IMR-90 (cell line): ENCODE measurements around the gene FHAD1. TPM values are rescaled to one million over a fixed set of nuclear protein-coding genes. Genes with fewer than 3 reads are reported as not detected.

Experiments used
- ATAC-seq: fragments of 200-7000 bp; cut with Tn5 transposase; 2 replicates; pipeline ENCODE4 v1.9.1; 2020; ENCODE audit warnings: low read depth, mild to moderate bottlenecking, moderate library complexity
- BruUV-seq: library from RNA; stranded (reverse); fragments of 400-500 nt; replicated peaks from 2 replicates; lab custom pipeline; 2021; lab: Mats Ljungman, UMichigan
- CTCF ChIA-PET: fragments of 300-600 bp; formaldehyde crosslinking; extraction: SDS; loops from one replicate; lab custom pipeline; 2021; ENCODE audit warnings: antibody characterized with exemption; lab: Yijun Ruan, JAX
- POLR2A ChIA-PET: fragments of 300-600 bp; sonication (Branson Sonifier 250); formaldehyde crosslinking; loops from one replicate; lab custom pipeline; 2022; ENCODE audit warnings: antibody characterized with exemption; ENCODE audit not compliant: unreplicated experiment; lab: Charles Lee
- DNase-seq: peaks from one replicate; pipeline ENCODE4 v3.0.0; 2013
- H2AFZ ChIP-seq: replicated peaks from 2 replicates; pipeline ENCODE3; 2013; ENCODE audit warnings: low read length, mild to moderate bottlenecking; ENCODE audit not compliant: poor library complexity
- H2AK5ac ChIP-seq: 2 replicates; pipeline ENCODE4 v1.6.1; 2013; ENCODE audit warnings: low read depth, low read length, inconsistent platforms
- H2AK9ac ChIP-seq: replicated peaks from 2 replicates; pipeline ENCODE3; 2013; ENCODE audit warnings: mild to moderate bottlenecking, low read depth, low read length, moderate library complexity; ENCODE audit not compliant: poor library complexity
- H2BK120ac ChIP-seq: 2 replicates; pipeline ENCODE4 v1.6.1; 2013; ENCODE audit warnings: low read depth, low read length, inconsistent platforms
- H2BK15ac ChIP-seq: 3 replicates; pipeline ENCODE4 v1.6.1; 2013; ENCODE audit warnings: low read depth, low read length, inconsistent platforms
- H2BK20ac ChIP-seq: 2 replicates; pipeline ENCODE4 v1.6.1; 2013; ENCODE audit warnings: low read depth, mild to moderate bottlenecking, inconsistent platforms, low read length, moderate library complexity
- H2BK5ac ChIP-seq: 2 replicates; pipeline ENCODE4 v1.6.1; 2013; ENCODE audit warnings: mild to moderate bottlenecking, low read depth, low read length, inconsistent platforms; ENCODE audit not compliant: poor library complexity, severe bottlenecking
- H3K14ac ChIP-seq: replicated peaks from 2 replicates; pipeline ENCODE4 v1.6.1; 2013; ENCODE audit warnings: low read depth, low read length, inconsistent platforms
- H3K18ac ChIP-seq: 2 replicates; pipeline ENCODE4 v1.6.1; 2013; ENCODE audit warnings: low read depth, low read length, control low read depth
- H3K23ac ChIP-seq: 2 replicates; pipeline ENCODE4 v1.6.1; 2013; ENCODE audit warnings: low read depth, low read length, inconsistent platforms
- H3K27ac ChIP-seq: 2 replicates; pipeline ENCODE4 v1.5.1; 2013; ENCODE audit warnings: mild to moderate bottlenecking, control low read depth, low read length; ENCODE audit not compliant: insufficient read depth
- H3K27me3 ChIP-seq: 2 replicates; pipeline ENCODE4 v1.6.1; 2013; ENCODE audit warnings: low read length; ENCODE audit not compliant: control insufficient read depth, insufficient read depth
- H3K36me3 ChIP-seq: 2 replicates; pipeline ENCODE4 v1.6.1; 2013; ENCODE audit warnings: low read length, mixed read lengths; ENCODE audit not compliant: control insufficient read depth, insufficient read depth
- H3K4ac ChIP-seq: 2 replicates; pipeline ENCODE4 v1.6.1; 2013; ENCODE audit warnings: low read depth, low read length, inconsistent platforms
- H3K4me1 ChIP-seq: 2 replicates; pipeline ENCODE4 v1.6.1; 2013; ENCODE audit warnings: low read length, mixed read lengths; ENCODE audit not compliant: control insufficient read depth, insufficient read depth
- H3K4me2 ChIP-seq: 2 replicates; pipeline ENCODE4 v1.6.1; 2013; ENCODE audit warnings: low read depth, mild to moderate bottlenecking, control low read depth, low read length, moderate library complexity
- H3K4me3 ChIP-seq: 2 replicates; pipeline ENCODE4 v1.5.1; 2013; ENCODE audit warnings: low read depth, mild to moderate bottlenecking, control low read depth, low read length, moderate library complexity; ENCODE audit not compliant: insufficient read depth
- H3K56ac ChIP-seq: 2 replicates; pipeline ENCODE4 v1.6.1; 2013; ENCODE audit warnings: low read length, inconsistent platforms; ENCODE audit not compliant: insufficient read depth; ENCODE audit errors: extremely low read depth
- H3K79me1 ChIP-seq, 2 experiments: 2 replicates each; pipeline ENCODE4 v1.6.1; 2013; ENCODE audit warnings: low read length in 2 of 2, inconsistent platforms in 1 of 2, low read depth in 1 of 2
- H3K9ac ChIP-seq: 2 replicates; pipeline ENCODE4 v1.6.1; 2013; ENCODE audit warnings: low read depth, low read length, control low read depth
- H3K9me1 ChIP-seq: 2 replicates; pipeline ENCODE4 v1.6.1; 2013; ENCODE audit warnings: low read length, inconsistent platforms; ENCODE audit not compliant: insufficient read depth
- H3K9me3 ChIP-seq: 2 replicates; pipeline ENCODE4 v1.6.1; 2013; ENCODE audit warnings: low read length; ENCODE audit not compliant: control insufficient read depth, insufficient read depth
- H4K20me1 ChIP-seq: 2 replicates; pipeline ENCODE4 v1.6.1; 2013; ENCODE audit warnings: low read length, inconsistent platforms; ENCODE audit not compliant: insufficient read depth
- H4K5ac ChIP-seq: 2 replicates; pipeline ENCODE4 v1.6.1; 2013; ENCODE audit warnings: mild to moderate bottlenecking, low read depth, low read length, control low read depth
- H4K8ac ChIP-seq, 2 experiments: 2 replicates each; pipeline ENCODE4 v1.6.1; 2013; ENCODE audit warnings: low read depth in 2 of 2, low read length in 2 of 2, control low read depth in 1 of 2, inconsistent platforms in 1 of 2
- H4K91ac ChIP-seq: 2 replicates; pipeline ENCODE4 v1.6.1; 2013; ENCODE audit warnings: low read depth, low read length, inconsistent platforms; ENCODE audit not compliant: insufficient read depth
- CEBPB ChIP-seq: IDR thresholded peaks from 2 replicates; pipeline ENCODE4 v1.6.1; 2012; ENCODE audit warnings: low read depth, low read length, improper control_type of control experiment
- ELK1 ChIP-seq: fragments of 150-350 bp; IDR thresholded peaks from 2 replicates; pipeline ENCODE4 v1.6.1; 2016; ENCODE audit warnings: low read depth, mild to moderate bottlenecking, low read length, moderate library complexity, borderline replicate concordance
- FOS ChIP-seq: fragments of 150-350 bp; IDR thresholded peaks from 2 replicates; pipeline ENCODE4 v1.6.1; 2016; ENCODE audit warnings: low read depth, low read length
- MAFK ChIP-seq: IDR thresholded peaks from 2 replicates; pipeline ENCODE4 v1.6.1; 2012; ENCODE audit warnings: low read depth, low read length, improper control_type of control experiment
- MAZ ChIP-seq: IDR thresholded peaks from 2 replicates; pipeline ENCODE4 v1.6.1; 2012; ENCODE audit warnings: low read depth, mild to moderate bottlenecking, low read length, improper control_type of control experiment, moderate library complexity, borderline replicate concordance
- NFE2L2 ChIP-seq: fragments of 150-350 bp; IDR thresholded peaks from 2 replicates; pipeline ENCODE4 v1.6.1; 2016; ENCODE audit warnings: low read depth, mild to moderate bottlenecking, low read length
- POLR2A ChIP-seq: IDR thresholded peaks from 2 replicates; pipeline ENCODE4 v1.6.1; 2012; ENCODE audit warnings: mild to moderate bottlenecking, low read depth, low read length
- RAD21 ChIP-seq: IDR thresholded peaks from 2 replicates; pipeline ENCODE4 v1.6.1; 2012; ENCODE audit warnings: low read length, improper control_type of control experiment
- RCOR1 ChIP-seq: IDR thresholded peaks from 2 replicates; pipeline ENCODE4 v1.6.1; 2012; ENCODE audit warnings: mild to moderate bottlenecking, low read length, improper control_type of control experiment; ENCODE audit not compliant: insufficient replicate concordance
- RFX5 ChIP-seq: IDR thresholded peaks from 2 replicates; pipeline ENCODE4 v1.8.0; 2012; ENCODE audit warnings: low read depth, mild to moderate bottlenecking, low read length, moderate library complexity
- SMC3 ChIP-seq: fragments of 150-350 bp; IDR thresholded peaks from 2 replicates; pipeline ENCODE4 v1.6.1; 2016; ENCODE audit warnings: low read depth, mild to moderate bottlenecking, antibody characterized with exemption, low read length, moderate library complexity
- WGBS, 2 experiments: methylation state at CpG; one replicate each; pipeline versions ENCODE4 v1.1.5 to v1.1.7; 2013; ENCODE audit warnings: missing lambda C conversion rate in 2 of 2; ENCODE audit not compliant: insufficient read length in 1 of 2; ENCODE audit errors: extremely low coverage in 2 of 2; 5-methylcytosine and 5-hydroxymethylcytosine counted together
- dilution Hi-C: fragments of 300-500 bp; cut with HindIII; formaldehyde crosslinking; loops from one replicate; pipeline ENCODE4 v1.14.3; 2018; ENCODE audit warnings: low sequenced_read_pairs; ENCODE audit not compliant: unreplicated experiment
- in situ Hi-C: fragments of 300-500 bp; cut with MboI; formaldehyde crosslinking; loops from 3 replicates; pipeline ENCODE4 v1.14.3; 2019; ENCODE audit warnings: low sequenced_read_pairs, inconsistent platforms, mixed read lengths
- intact Hi-C: fragments of 100-400 bp; cut with micrococcal nuclease; formaldehyde crosslinking; loops from 2 replicates; pipeline ENCODE4 v1.10.0; 2022
- polyA plus RNA-seq, 3 experiments: library from polyadenylated mRNA; depleted of rRNA; stranded (reverse); fragments of >200 nt; gene quantifications; 2 replicates each; pipeline ENCODE4 v1.2.3, GENCODE V29; 2012; ENCODE audit warnings: low replicate concordance in 1 of 3
- total RNA-seq: library from RNA; depleted of rRNA; stranded (reverse); fragments of >200 nt; gene quantifications from 2 replicates; pipeline ENCODE4 v1.2.3, GENCODE V29; 2012
- TF ChIP-seq, protein P1 (sequence below): conservative IDR thresholded peaks from 2 replicates; pipeline ENCODE4 v1.5.1; 2012; ENCODE audit warnings: mild to moderate bottlenecking, low read depth, low read length, improper control_type of control experiment
- TF ChIP-seq, protein P2 (sequence below): fragments of 150-350 bp; IDR thresholded peaks from 2 replicates; pipeline ENCODE4 v1.6.1; 2017; ENCODE audit warnings: mild to moderate bottlenecking, antibody characterized with exemption, low read length, low read depth

Gene FHAD1
- total and polyA plus RNA-seq, 2 of the 4 experiments (the other 2 are of a cell fraction): not detected

- peaks cover 7% of the 10 kb centered on the region for H3K9me3 ChIP-seq
- H3K9me1 ChIP-seq: 0 out of 2 replicates have a peak, but pooled peaks cover 5% of the 10 kb centered on the region
- ChIA-PET POLR2A (no interaction called here), CTCF (no interaction called here)
- WGBS, 2 experiments: 100% methylated on average over 1 of the region's 5 CpGs; no CpG with 5 or more reads in 1 of the 2 experiments
- no peak for ATAC-seq
- no peak overlapping the region for H2BK15ac ChIP-seq
- no peak overlapping the region for H2AK5ac ChIP-seq
- no peak overlapping the region for H3K27ac ChIP-seq
- H4K20me1 ChIP-seq: no peaks in the 10 kb centered on the region
- TF ChIP-seq MAFK (no peak), SMC3 (no peak), CEBPB (no peak), RCOR1 (no peak), NFE2L2 (no peak), MAZ (no peak), POLR2A (no peak), FOS (no peak), RAD21 (no peak), ELK1 (no peak), RFX5 (no peak)
- TF ChIP-seq, protein P1, sequence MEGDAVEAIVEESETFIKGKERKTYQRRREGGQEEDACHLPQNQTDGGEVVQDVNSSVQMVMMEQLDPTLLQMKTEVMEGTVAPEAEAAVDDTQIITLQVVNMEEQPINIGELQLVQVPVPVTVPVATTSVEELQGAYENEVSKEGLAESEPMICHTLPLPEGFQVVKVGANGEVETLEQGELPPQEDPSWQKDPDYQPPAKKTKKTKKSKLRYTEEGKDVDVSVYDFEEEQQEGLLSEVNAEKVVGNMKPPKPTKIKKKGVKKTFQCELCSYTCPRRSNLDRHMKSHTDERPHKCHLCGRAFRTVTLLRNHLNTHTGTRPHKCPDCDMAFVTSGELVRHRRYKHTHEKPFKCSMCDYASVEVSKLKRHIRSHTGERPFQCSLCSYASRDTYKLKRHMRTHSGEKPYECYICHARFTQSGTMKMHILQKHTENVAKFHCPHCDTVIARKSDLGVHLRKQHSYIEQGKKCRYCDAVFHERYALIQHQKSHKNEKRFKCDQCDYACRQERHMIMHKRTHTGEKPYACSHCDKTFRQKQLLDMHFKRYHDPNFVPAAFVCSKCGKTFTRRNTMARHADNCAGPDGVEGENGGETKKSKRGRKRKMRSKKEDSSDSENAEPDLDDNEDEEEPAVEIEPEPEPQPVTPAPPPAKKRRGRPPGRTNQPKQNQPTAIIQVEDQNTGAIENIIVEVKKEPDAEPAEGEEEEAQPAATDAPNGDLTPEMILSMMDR: no peak
- TF ChIP-seq, protein P2, sequence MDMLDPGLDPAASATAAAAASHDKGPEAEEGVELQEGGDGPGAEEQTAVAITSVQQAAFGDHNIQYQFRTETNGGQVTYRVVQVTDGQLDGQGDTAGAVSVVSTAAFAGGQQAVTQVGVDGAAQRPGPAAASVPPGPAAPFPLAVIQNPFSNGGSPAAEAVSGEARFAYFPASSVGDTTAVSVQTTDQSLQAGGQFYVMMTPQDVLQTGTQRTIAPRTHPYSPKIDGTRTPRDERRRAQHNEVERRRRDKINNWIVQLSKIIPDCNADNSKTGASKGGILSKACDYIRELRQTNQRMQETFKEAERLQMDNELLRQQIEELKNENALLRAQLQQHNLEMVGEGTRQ: no peak
- no peak overlapping the region for H2AK9ac ChIP-seq
- H4K5ac ChIP-seq: no peak overlapping the region
- H3K23ac ChIP-seq: no peak overlapping the region
- H3K56ac ChIP-seq: no peak overlapping the region
- no peak for DNase-seq
- H3K4me2 ChIP-seq: no peak overlapping the region
- H4K8ac ChIP-seq: no peak overlapping the region
- no peaks in the 10 kb centered on the region for H3K79me1 ChIP-seq
- no peak overlapping the region for H2BK120ac ChIP-seq
- intact Hi-C loops: no loop called here
- H2BK5ac ChIP-seq: no peak overlapping the region
- no peak overlapping the region for H3K4me3 ChIP-seq
- peaks cover 9% of the 10 kb centered on the region for H3K4me1 ChIP-seq
- dilution Hi-C loops: no loop called here
- no peaks in the 10 kb centered on the region for H3K36me3 ChIP-seq
- no peak overlapping the region for H3K18ac ChIP-seq
- in situ Hi-C loops: no loop called here
- no peak overlapping the region for H2BK20ac ChIP-seq
- no TSS peak for BruUV-seq
- no peak overlapping the region for H4K91ac ChIP-seq
- H3K27me3 ChIP-seq: no peaks in the 10 kb centered on the region; the same call in 1 of the 2 replicates
- no peak overlapping the region for H3K14ac ChIP-seq
- no peak overlapping the region for H3K4ac ChIP-seq
- no peak overlapping the region for H2AFZ ChIP-seq
- no peak overlapping the region for H3K9ac ChIP-seq
These were observed 155.9 kb downstream of the FHAD1 start for GRCh38 chr1:15402809-15403450.
